ENCODE data around the gene STAC2. TPM values are rescaled to one million over a fixed set of nuclear protein-coding genes. Genes with fewer than 3 reads are reported as not detected.

STAC2 gene
- total RNA-seq, 1 experiment from 2014 or later = 0.08 TPM

DNA sequence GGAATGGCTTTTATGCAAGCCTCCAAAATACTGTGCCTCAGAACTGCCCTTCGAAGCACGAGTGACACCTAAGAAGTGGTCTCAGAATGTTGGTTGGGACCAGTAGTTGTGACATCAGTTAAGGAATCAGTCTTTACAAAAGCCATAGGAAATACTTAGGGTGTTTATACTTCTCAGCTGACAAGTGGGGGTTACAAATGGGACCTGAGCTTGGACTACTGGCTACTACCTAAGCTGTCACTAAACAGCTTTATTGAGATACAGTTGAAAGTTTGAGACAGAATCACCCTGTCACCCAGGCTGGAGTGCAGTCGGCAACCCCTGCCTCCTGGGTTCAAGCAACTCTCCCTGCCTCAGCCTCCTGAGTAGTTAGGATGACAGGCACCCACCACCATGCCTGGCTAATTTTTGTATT, 20.6 kb downstream of the STAC2 start:
- H3K9me3 ChIP-seq (ENCODE audit: control insufficient read depth, insufficient read depth, low read depth, low read length) = no peaks in the 10 kb centered on the region
- no TSS peak for BruUV-seq (replicated peaks)
- H3K27ac ChIP-seq (ENCODE audit: low read length) = no peak overlapping the region
- H3K36me3 ChIP-seq (ENCODE audit: control insufficient read depth, insufficient read depth, low read length) = peaks cover 15% of the 10 kb centered on the region; the same call in 1 of the 2 replicates
- DNase-seq (ENCODE audit: low read depth, low spot score) (no peak), ATAC-seq (peak; percentile 10; the same call in 1 of the 2 replicates)
- H3K4me3 ChIP-seq (ENCODE audit: low read depth in 2 of 2, low read length in 2 of 2) = no peak overlapping the region
- TF ChIP-seq SIN3A (IDR thresholded peaks at IDR 0.05; ENCODE audit: borderline replicate concordance, insufficient read depth, low read depth, low read length) (no peak), POLR2AphosphoS5 (IDR thresholded peaks at IDR 0.05; ENCODE audit: low read depth, low read length) (no peak; the same call in 1 of the 2 replicates), TCF7L2 (IDR thresholded peaks at IDR 0.05; ENCODE audit: low read depth, low read length) (no peak)
- TF ChIP-seq, protein P1, sequence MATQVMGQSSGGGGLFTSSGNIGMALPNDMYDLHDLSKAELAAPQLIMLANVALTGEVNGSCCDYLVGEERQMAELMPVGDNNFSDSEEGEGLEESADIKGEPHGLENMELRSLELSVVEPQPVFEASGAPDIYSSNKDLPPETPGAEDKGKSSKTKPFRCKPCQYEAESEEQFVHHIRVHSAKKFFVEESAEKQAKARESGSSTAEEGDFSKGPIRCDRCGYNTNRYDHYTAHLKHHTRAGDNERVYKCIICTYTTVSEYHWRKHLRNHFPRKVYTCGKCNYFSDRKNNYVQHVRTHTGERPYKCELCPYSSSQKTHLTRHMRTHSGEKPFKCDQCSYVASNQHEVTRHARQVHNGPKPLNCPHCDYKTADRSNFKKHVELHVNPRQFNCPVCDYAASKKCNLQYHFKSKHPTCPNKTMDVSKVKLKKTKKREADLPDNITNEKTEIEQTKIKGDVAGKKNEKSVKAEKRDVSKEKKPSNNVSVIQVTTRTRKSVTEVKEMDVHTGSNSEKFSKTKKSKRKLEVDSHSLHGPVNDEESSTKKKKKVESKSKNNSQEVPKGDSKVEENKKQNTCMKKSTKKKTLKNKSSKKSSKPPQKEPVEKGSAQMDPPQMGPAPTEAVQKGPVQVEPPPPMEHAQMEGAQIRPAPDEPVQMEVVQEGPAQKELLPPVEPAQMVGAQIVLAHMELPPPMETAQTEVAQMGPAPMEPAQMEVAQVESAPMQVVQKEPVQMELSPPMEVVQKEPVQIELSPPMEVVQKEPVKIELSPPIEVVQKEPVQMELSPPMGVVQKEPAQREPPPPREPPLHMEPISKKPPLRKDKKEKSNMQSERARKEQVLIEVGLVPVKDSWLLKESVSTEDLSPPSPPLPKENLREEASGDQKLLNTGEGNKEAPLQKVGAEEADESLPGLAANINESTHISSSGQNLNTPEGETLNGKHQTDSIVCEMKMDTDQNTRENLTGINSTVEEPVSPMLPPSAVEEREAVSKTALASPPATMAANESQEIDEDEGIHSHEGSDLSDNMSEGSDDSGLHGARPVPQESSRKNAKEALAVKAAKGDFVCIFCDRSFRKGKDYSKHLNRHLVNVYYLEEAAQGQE (IDR thresholded peaks at IDR 0.05; ENCODE audit: insufficient read depth in 1 of 2, low read depth in 2 of 2, low read length in 1 of 2) = no peak
- TF ChIP-seq, protein P2, sequence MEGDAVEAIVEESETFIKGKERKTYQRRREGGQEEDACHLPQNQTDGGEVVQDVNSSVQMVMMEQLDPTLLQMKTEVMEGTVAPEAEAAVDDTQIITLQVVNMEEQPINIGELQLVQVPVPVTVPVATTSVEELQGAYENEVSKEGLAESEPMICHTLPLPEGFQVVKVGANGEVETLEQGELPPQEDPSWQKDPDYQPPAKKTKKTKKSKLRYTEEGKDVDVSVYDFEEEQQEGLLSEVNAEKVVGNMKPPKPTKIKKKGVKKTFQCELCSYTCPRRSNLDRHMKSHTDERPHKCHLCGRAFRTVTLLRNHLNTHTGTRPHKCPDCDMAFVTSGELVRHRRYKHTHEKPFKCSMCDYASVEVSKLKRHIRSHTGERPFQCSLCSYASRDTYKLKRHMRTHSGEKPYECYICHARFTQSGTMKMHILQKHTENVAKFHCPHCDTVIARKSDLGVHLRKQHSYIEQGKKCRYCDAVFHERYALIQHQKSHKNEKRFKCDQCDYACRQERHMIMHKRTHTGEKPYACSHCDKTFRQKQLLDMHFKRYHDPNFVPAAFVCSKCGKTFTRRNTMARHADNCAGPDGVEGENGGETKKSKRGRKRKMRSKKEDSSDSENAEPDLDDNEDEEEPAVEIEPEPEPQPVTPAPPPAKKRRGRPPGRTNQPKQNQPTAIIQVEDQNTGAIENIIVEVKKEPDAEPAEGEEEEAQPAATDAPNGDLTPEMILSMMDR (IDR thresholded peaks at IDR 0.05) = no peak
- ChIA-PET POLR2A (interaction anchor here (0.5 to 0.8 kb wide), 2 partner anchors 85 to 379 kb away, joined by 4 to 7 read pairs; no protein-coding TSS in a partner anchor), CTCF (interaction anchor here (0.8 kb wide), 1 partner anchor 194 kb away, joined by 6 read pairs; no protein-coding TSS in a partner anchor)
- peaks cover 6% of the 10 kb centered on the region for H3K4me1 ChIP-seq (ENCODE audit: control insufficient read depth, insufficient read depth, low read length)
- intact Hi-C loops (cut with micrococcal nuclease; ENCODE audit: unreplicated experiment) (no loop called here), in situ Hi-C loops (cut with HindIII; ENCODE audit: low pct_unique_long_range_greater_than_20kb, low sequenced_read_pairs) (no loop called here)
- no peaks in the 10 kb centered on the region for H3K27me3 ChIP-seq (ENCODE audit: control insufficient read depth, insufficient read depth, low read length)

DNA sequence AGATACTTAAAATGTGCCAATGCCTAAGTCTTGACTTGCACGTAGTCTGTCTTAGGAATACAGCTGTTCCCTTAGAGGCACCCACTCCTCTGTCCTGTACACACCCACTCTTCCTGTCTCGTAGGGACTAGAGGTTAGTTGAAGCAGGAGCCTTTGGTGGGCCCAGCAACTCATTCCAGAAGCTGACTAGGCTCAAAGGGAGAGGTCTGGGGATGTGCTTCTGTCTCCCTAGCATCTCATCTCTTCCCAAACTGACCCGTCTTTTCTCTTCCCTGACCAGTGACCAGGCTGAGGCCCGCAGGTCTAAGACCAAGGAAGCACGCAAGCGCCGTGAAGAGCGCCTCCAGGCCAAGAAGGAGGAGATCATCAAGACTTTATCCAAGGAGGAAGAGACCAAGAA, 21.5 kb downstream of the STAC2 start:
- no TSS peak for BruUV-seq (replicated peaks)
- in situ Hi-C loops (cut with HindIII; ENCODE audit: low pct_unique_long_range_greater_than_20kb, low sequenced_read_pairs) = no loop called here
- no peaks in the 10 kb centered on the region for H3K27me3 ChIP-seq (ENCODE audit: control insufficient read depth, insufficient read depth, low read length)
- CTCF ChIA-PET = no interaction called here
- TF ChIP-seq SIN3A (IDR thresholded peaks at IDR 0.05; ENCODE audit: borderline replicate concordance, insufficient read depth, low read depth, low read length) (no peak), POLR2AphosphoS5 (IDR thresholded peaks at IDR 0.05; ENCODE audit: low read depth, low read length) (no peak), TCF7L2 (IDR thresholded peaks at IDR 0.05; ENCODE audit: low read depth, low read length) (no peak)
- TF ChIP-seq, protein P2 (IDR thresholded peaks at IDR 0.05) = no peak
- TF ChIP-seq, protein P1 (IDR thresholded peaks at IDR 0.05; ENCODE audit: insufficient read depth in 1 of 2, low read depth in 2 of 2, low read length in 1 of 2) = no peak
- intact Hi-C loops (cut with micrococcal nuclease; ENCODE audit: unreplicated experiment) = no loop called here
- no peaks in the 10 kb centered on the region for H3K9me3 ChIP-seq (ENCODE audit: control insufficient read depth, insufficient read depth, low read depth, low read length)
- no peak for ATAC-seq
- no peak for DNase-seq (ENCODE audit: low read depth, low spot score)
- H3K4me3 ChIP-seq (ENCODE audit: low read depth in 2 of 2, low read length in 2 of 2) = no peak overlapping the region
- peaks cover 15% of the 10 kb centered on the region; the same call in 1 of the 2 replicates for H3K36me3 ChIP-seq (ENCODE audit: control insufficient read depth, insufficient read depth, low read length)
- no peak overlapping the region for H3K27ac ChIP-seq (ENCODE audit: low read length)
- H3K4me1 ChIP-seq (ENCODE audit: control insufficient read depth, insufficient read depth, low read length) = peaks cover 4% of the 10 kb centered on the region
- POLR2A ChIA-PET = no interaction called here
